ENCODE data around the gene ERVK3-1.
"Not testable (repeated sequence)": the region's sequence is repeated elsewhere in the genome, so short reads cannot be mapped to it uniquely, and the experiment has no call there.

ERVK3-1 gene

DNA sequence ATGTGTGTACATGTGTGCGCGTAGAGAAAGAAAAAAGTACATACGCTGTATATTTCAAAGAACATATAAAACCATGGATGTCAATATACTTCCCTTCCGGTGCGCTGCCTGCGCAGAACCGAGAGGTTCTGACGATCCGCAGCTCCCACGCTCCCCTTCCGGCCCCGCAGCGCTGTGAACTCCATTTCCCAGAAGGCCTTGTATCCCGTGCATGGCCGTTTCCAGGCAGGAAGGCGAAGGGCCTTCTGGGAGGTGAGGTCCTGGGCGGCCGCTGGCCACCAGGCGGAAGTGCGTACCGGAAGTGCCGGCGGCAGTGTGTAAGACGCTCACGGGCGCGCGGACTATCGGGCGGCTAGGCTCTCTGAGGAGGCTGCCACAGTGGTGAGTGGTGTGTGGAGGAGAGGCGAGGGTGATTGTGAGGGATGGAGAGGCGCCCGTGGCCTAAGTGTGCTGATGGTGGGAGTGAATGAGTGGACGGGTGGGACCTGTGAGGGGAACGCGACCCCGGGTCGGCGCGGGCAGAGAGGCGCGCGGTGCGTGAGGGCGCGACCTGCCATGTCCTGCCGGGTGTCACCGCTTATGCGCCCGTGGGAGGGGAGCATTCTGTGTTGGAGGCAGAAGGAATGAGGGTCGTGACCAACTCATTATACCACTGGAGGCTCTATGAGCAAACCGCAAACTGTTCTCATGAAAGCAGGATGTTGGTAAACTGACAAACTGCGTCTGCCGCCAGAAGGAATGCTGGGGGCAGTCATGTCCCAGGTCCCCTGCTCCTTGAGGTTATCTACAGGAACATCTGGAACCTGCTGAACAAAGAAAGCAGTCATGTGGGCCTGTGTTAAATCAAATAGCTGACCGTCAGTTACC lies at the start of gene ERVK3-1:
ERVK3-1 (plus strand) TSS at position 313 of the 867 bp plus-strand sequence. CDS start 6,792 bp downstream, outside the sequence.
- peak; percentile 100 for DNase-seq

DNA sequence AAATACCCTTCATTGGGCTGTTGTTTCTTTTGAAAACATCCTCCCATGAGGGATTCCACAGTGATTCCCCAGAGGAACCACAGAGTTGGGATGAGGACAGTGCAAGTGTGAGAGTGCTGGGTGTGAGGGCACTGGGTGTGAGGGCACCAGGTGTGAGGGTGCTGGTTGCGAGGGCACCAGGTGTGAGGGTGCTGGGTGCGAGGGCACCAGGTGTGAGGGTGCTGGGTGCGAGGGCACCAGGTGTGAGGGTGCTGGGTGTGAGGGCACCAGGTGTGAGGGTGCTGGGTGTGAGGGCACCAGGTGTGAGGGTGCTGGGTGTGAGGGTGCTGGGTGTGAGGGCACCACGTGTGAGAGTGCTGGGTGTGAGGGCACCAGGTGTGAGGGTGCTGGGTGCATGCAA lies 46.9 kb upstream of the ERVK3-1 start:
- not testable (repeated sequence) for DNase-seq

DNA sequence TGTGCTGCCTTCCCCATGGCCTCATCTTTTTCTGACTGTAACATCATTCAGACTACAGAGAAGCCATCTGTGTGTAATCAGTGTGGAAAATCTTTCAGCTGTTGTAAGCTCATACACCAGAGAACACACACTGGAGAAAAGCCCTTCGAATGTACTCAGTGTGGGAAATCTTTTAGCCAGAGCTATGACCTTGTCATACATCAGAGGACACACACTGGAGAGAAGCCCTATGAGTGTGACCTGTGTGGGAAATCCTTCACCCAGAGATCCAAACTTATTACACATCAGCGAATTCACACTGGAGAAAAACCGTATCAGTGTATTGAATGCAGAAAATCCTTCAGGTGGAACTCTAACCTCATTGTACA lies 43.6 kb upstream of the ERVK3-1 start:
- no peak for DNase-seq

DNA sequence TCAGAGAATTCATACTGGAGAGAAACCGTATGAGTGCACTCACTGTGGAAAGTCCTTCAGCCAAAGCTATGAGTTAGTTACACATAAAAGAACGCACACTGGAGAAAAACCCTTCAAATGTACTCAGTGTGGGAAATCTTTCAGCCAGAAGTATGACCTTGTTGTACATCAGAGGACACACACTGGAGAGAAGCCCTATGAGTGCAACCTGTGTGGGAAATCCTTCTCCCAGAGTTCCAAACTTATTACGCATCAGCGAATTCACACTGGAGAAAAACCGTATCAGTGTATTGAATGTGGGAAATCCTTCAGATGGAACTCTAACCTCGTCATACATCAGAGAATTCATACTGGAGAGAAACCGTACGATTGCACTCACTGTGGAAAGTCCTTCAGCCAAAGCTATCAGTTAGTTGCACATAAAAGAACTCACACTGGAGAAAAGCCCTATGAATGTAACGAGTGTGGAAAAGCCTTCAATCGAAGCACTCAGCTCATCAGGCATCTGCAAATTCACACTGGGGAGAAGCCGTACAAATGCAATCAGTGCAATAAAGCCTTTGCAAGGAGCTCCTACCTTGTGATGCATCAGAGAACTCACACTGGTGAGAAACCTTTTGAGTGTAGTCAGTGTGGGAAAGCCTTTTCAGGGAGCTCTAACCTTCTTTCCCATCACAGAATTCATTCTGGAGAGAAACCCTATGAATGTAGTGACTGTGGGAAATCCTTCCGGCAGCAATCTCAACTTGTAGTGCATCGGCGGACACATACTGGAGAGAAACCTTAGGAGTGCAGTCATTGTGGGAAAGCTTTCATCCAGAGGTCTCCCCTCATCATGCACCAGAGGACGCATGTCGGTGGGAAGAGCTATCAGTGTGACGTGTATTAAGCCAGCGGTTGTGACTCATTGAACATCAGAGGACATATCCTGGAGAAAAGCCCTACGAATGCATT lies 42.9 kb upstream of the ERVK3-1 start:
- DNase-seq = peak; percentile 29

- no peak for DNase-seq
Observed at GRCh38 chr19:58262922-58263296, 42.3 kb upstream of the ERVK3-1 start.

- DNase-seq = no peak
Observed at GRCh38 chr19:58265100-58265499, 40.1 kb upstream of the ERVK3-1 start.

- DNase-seq = no peak
Observed at GRCh38 chr19:58268344-58268743, 36.8 kb upstream of the ERVK3-1 start.

- no peak for DNase-seq
Observed at GRCh38 chr19:58274771-58275201, 30.4 kb upstream of the ERVK3-1 start.

DNA sequence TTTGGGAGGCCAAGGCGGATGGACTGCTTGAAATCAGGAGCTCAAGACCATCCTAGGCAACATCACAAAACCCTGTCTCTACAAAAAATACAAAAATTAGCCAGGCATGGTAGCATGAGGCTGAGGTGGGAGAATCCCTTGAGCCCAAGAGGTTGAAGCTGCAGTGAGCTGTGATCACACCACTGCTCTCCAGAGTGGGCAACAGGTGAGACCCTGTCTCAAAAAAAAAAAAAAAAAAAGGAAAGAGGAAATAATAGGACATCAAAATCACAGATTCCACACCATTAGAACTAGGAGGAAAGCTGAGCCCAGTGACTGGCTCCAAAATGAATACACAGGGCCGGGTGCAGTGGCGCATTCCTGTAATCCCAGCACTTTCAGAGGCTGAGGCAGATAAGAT lies 29.6 kb upstream of the ERVK3-1 start:
- no peak for DNase-seq

DNA sequence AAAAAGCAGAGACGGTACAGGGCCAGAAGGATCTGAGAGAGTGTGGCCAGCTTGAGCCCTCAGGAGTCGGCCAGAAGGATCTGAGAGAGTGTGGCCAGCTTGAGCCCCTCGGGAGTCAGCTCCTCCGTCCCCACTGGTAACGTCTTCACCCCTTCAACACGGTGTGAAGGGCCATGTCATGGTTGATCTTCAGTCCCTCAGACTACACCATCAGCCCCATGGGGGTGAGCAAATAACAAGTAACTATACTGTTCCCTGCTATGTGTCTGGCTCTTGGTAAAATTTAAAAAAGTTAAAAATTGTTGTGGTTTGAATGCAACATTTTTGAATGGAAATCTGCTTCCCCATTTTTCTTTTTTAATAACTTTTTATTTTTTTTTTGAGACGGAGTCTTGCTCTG lies 28.0 kb upstream of the ERVK3-1 start:
- no peak for DNase-seq

DNA sequence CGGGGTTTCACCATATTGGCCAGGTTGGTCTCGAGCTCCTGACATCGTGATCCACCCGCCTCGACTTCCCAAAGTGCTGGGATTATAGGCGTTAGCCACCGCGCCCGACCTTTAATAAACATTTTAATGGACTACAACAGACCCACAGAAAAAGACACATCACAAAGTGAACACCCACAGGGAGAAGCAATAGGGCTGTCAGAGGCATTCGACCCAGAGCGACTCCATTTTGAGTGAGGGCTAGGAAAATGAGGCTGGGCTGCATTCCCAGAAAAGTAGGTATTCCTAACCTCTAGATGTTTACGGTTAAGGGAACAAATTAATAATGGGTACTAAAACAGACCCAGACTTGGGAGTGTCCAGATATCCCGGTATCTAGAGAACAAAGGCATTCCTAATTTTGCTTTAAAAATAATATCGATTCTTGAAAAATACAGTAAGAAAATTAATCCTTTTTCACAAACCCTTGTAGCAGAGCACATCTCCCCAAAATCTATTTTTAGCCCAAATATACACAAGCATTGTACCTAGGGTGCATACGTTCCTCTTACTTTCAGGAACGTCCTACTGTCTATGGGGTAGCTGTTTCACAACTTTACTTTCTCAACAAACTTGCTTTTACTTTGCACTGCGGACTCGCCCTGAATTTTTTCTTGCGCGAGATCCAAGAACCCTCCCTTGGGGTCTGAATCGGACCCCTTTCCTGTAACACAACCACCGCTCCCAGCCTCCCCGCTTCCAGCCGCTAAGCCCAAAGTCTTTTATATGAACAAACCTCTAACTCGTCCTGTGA lies 27.2 kb upstream of the ERVK3-1 start:
- no peak for DNase-seq

DNA sequence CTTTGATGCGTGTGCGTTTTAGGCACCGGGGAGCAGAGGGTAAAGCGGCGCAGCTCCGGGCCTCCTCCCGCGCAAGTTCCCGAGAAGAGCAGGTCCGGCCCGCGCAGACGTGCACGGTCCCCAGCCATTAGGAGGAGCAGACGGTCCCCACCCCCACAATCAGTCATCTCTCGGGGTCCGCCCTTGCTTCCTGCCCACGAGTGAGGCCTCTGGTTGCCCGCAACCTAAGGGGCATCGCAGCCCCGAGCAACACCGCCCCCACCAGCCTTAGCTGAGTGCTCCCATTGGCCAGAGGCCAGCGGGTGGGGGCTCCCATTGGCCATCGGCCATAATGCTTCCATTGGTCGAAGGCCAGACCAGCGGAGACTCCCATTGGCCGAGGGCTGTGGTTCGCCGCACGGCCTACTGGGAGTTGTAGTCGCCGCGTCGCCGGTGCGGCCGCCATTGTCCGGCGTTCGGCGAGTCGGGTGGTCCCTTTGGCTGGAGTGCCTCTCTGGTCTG lies 26.6 kb upstream of the ERVK3-1 start, which contains the start of gene ZNF8:
ZNF8 (plus strand) TSS at position 415 of the 501 bp plus-strand sequence. CDS start 127 bp downstream, outside the sequence.
- DNase-seq = peak; percentile 100

DNA sequence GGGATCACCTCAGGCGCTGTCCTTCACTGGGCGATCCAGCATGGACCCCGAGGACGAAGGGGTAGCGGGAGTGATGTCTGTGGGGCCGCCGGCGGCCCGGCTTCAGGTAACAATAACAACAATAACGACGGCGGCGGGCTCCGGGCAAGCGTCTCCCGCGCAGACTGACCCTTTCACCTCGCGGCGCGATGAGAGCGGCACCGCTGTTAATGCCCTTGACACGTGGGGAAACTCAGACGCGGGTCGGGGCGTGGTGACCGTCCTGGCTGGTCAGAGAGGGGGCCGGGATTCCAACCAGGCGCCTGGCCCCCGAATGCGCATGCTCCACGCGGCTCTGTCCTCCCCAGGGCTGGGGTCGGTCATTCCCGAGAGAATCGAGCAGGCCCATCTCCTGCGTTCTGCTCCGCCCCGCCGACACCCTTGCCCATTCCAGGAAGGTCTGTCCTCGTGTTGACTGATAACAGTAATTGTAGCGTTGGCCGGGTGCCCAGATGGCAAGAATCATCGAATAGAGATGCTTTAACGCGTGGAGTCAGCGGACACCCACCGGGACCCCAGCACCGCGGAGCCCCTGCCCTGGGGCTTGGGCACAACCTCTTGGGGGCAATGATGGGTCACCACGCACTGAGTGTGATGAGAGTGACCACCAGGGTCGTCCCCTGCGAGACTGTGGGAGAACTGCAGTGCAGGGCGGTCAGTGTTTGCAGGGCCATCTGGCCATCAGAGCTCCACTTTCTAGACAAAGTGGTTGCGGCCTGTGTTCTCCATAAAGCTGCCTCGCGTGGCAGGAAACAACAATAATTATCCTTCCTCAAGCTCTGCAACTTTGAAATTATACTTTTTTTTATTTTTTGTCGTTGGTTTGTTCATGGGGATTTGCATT lies 25.9 kb upstream of the ERVK3-1 start:
- DNase-seq = peak; percentile 94

GRCh38 chr19:58279925-58280316 lies 25.3 kb upstream of the ERVK3-1 start:
- DNase-seq = no peak

- no peak for DNase-seq
Observed at GRCh38 chr19:58284199-58284598, 21.0 kb upstream of the ERVK3-1 start.

DNA sequence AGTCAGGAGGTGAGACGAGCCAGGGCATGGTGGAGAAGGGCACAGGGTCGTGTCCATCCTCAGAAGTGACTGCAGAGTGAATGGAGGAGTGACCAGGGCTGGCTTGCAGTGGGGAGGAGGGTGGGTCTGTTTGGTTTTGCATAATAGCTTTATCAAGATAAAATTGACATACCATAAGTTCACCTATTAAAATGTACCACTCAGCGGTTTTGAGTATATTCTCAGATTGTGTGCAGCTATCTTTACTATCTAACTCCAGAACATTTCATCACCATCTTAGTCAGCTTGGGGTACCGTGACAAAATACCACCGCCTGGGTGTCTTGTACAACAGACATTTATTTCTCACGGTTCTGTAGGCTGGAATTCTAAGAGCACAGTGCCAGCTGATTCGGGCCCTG lies 13.2 kb upstream of the ERVK3-1 start:
- no peak for DNase-seq

DNA sequence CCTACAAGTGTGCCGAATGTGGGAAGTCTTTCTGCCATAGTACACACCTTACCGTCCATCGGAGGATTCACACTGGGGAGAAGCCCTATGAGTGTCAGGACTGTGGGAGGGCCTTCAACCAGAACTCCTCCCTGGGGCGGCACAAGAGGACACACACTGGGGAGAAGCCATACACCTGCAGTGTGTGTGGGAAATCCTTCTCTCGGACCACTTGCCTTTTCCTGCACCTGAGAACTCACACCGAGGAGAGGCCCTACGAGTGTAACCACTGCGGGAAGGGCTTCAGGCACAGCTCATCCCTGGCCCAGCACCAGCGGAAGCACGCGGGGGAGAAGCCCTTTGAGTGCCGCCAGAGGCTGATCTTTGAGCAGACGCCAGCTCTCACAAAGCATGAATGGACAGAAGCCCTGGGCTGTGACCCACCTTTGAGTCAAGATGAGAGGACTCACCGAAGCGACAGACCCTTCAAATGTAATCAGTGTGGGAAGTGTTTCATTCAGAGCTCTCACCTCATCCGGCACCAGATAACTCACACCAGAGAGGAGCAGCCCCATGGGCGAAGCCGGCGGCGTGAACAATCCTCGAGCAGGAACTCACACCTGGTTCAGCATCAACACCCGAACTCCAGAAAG lies 10.3 kb upstream of the ERVK3-1 start:
- no peak for DNase-seq

- no peak for DNase-seq
Observed at GRCh38 chr19:58296104-58296503, 9.1 kb upstream of the ERVK3-1 start.

DNA sequence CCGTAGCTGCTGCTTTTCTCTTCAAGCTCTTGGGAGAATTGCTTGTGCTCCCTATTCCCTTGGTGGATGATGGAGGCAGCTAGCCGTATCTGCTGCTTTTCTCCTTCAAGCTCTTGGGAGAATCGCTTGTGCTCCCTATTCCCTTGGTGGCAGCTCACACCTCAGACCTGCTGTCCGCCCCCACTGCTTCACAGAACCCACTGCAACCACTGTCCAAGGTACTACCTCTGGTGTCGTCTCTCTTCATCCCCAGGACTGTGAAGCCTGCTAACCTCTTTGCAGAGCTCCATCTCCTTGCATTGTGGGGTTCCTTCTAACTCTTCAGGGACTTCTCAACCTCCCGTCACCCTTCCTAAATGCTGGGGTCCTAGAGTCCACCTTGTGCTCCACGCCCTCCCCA lies 4.6 kb upstream of the ERVK3-1 start:
- no peak for DNase-seq

DNA sequence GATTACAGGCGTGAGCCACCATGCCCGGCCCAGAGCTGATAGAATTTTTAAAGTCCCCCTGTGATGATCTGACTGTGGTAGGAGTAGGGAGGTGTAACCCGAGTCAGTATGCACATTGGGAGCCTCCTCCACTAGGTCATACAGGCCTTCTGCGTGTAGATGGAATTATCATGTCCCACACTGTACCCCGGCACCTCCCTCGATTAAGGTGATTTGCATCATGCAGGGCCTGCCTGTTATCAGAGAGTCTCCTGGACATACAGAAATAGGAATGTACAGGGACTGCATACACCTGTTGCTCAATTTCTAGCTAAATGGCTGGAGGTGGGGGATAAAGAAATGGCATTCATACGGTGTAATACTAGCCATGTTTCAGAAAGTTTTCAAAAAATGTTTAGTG lies 922 bp upstream of the ERVK3-1 start:
- peak; percentile 44 for DNase-seq

DNA sequence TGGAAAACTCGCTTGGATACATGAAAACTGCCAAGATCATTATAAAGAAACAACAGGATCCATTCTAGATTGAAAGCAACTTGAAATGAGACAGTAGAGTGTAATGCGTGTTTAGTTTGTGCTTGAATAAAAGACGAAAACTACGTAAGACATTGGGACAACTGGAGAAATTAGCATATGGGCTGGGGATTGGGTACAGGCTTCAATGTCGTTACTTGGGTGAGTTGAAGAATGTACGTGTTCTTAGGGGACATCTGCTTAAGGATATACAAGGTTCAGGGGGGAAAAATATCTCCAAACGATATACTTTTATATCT lies 471 bp upstream of the ERVK3-1 start:
- DNase-seq = no peak
